Calu3 (cell line): ENCODE measurements around the gene LHFPL3. TPM values are rescaled to one million over a fixed set of nuclear protein-coding genes. Genes with fewer than 3 reads are reported as not detected.

Experiments
- BruUV-seq: library from RNA; stranded (reverse); fragments of 400-500 nt; replicated peaks from 2 replicates; lab custom pipeline; 2021; lab: Mats Ljungman, UMichigan
- CTCF ChIA-PET: fragments of 300-600 bp; sonication (Branson Sonifier 250); formaldehyde crosslinking; loops from one replicate; lab custom pipeline; 2022; ENCODE audit warnings: antibody characterized with exemption; lab: Charles Lee
- DNase-seq: peaks from one replicate; pipeline ENCODE4 v3.0.0; 2022
- H3K27ac Mint-ChIP-seq: one replicate; pipeline ENCODE4 v1.8.0; 2022; ENCODE audit warnings: mixed read lengths; ENCODE audit not compliant: unreplicated experiment
- H3K27me3 Mint-ChIP-seq: one replicate; pipeline ENCODE4 v1.8.0; 2022; ENCODE audit warnings: mixed read lengths; ENCODE audit not compliant: unreplicated experiment
- H3K36me3 Mint-ChIP-seq: one replicate; pipeline ENCODE4 v1.8.0; 2022; ENCODE audit warnings: mild to moderate bottlenecking, moderate library complexity, mixed read lengths; ENCODE audit not compliant: insufficient read depth, unreplicated experiment
- H3K4me1 Mint-ChIP-seq: one replicate; pipeline ENCODE4 v1.8.0; 2022; ENCODE audit warnings: mild to moderate bottlenecking, low read depth, mixed read lengths; ENCODE audit not compliant: unreplicated experiment
- H3K4me3 Mint-ChIP-seq: one replicate; pipeline ENCODE4 v1.8.0; 2022; ENCODE audit warnings: mild to moderate bottlenecking, low read depth, moderate library complexity, mixed read lengths; ENCODE audit not compliant: unreplicated experiment
- H3K9me3 Mint-ChIP-seq: one replicate; pipeline ENCODE4 v1.8.0; 2022; ENCODE audit warnings: low read depth, mixed read lengths; ENCODE audit not compliant: unreplicated experiment
- CTCF ChIP-seq: fragments of 200-600 bp; IDR thresholded peaks from one replicate; pipeline ENCODE4 v1.8.0; 2022; ENCODE audit warnings: antibody characterized with exemption; ENCODE audit not compliant: unreplicated experiment
- intact Hi-C: fragments of 100-400 bp; cut with micrococcal nuclease; formaldehyde crosslinking; loops from one replicate; pipeline ENCODE4 v1.10.0; 2022; ENCODE audit not compliant: unreplicated experiment
- total RNA-seq: library from RNA; stranded (reverse); gene quantifications from 2 replicates; pipeline ENCODE4 v1.2.3, GENCODE V29; 2022

LHFPL3 gene
- total RNA-seq, 1 experiment from 2014 or later = not detected

DNA sequence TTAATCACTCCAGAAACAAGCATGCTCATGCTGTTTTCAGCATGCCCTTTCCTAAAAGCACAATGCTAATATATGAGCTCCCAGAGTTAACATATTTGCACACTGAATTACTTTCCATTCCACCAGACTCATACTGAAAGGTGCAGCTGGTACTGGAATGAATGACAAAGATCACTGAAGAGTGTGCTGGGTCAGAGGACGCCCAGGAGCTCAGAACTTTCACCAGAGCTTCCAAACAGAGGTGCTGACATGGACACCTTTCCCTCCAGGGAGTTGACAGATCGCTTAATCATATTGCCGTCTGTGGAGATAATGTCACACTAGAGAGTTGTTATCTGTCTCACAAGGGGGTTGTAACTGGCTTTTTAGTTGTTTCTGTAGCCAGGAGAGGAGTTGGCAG is 292.9 kb downstream of the LHFPL3 start:
- Mint-ChIP-seq H3K9me3 (no peaks in the 10 kb centered on the region), H3K27me3 (peaks cover 27% of the 10 kb centered on the region), H3K4me3 (no peak overlapping the region), H3K27ac (no peak overlapping the region), H3K36me3 (no peaks in the 10 kb centered on the region), H3K4me1 (no peaks in the 10 kb centered on the region)
- TF ChIP-seq CTCF = no peak
- no TSS peak for BruUV-seq
- intact Hi-C loops = no loop called here
- CTCF ChIA-PET = no interaction called here
- DNase-seq = no peak

- no peak for TF ChIP-seq CTCF
- CTCF ChIA-PET = no interaction called here
- intact Hi-C loops = no loop called here
- no peak overlapping the region for H3K27ac Mint-ChIP-seq
- BruUV-seq = no TSS peak
- H3K4me3 Mint-ChIP-seq = no peak overlapping the region
- H3K9me3 Mint-ChIP-seq = no peaks in the 10 kb centered on the region
- no peaks in the 10 kb centered on the region for H3K4me1 Mint-ChIP-seq
- peaks cover 36% of the 10 kb centered on the region for H3K27me3 Mint-ChIP-seq
- no peak for DNase-seq
- H3K36me3 Mint-ChIP-seq = no peaks in the 10 kb centered on the region
These were observed 297.6 kb downstream of the LHFPL3 start for GRCh38 chr7:104625956-104626355.

- Mint-ChIP-seq H3K4me3 (no peak overlapping the region), H3K27ac (no peak overlapping the region), H3K9me3 (no peaks in the 10 kb centered on the region), H3K4me1 (no peaks in the 10 kb centered on the region), H3K36me3 (no peaks in the 10 kb centered on the region), H3K27me3 (peaks cover 33% of the 10 kb centered on the region)
- TF ChIP-seq CTCF = no peak
- DNase-seq = peak; percentile 13
- CTCF ChIA-PET = interaction anchor here (0.6 kb wide), 1 partner anchor 692 kb away, joined by 3 read pairs; no protein-coding TSS in a partner anchor
- intact Hi-C loops = no loop called here
- BruUV-seq = no TSS peak
These were observed 299.1 kb downstream of the LHFPL3 start for GRCh38 chr7:104627516-104627915.

DNA sequence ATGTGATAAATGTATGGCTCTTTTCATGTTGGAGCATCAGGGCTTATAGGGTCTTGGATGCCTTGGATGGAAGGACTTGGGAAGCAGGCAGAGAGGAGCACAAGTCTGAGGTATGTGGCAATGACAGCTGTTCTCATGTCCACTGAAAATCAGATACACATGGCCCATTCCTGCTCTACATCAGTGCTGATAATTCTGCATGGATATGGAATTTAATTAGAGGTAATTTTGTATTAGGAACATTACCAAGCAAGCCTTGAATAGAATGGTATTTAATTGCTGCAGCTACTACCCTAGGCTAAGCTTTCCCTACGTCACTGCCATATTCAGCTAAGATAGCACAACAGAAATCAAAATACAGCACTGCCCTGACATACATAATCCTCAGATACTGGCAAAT is 299.6 kb downstream of the LHFPL3 start:
- BruUV-seq = no TSS peak
- no peak overlapping the region for H3K4me3 Mint-ChIP-seq
- H3K4me1 Mint-ChIP-seq = no peaks in the 10 kb centered on the region
- peaks cover 28% of the 10 kb centered on the region for H3K27me3 Mint-ChIP-seq
- H3K27ac Mint-ChIP-seq = no peak overlapping the region
- DNase-seq = no peak
- intact Hi-C loops = no loop called here
- H3K36me3 Mint-ChIP-seq = no peaks in the 10 kb centered on the region
- TF ChIP-seq CTCF = no peak
- H3K9me3 Mint-ChIP-seq = no peaks in the 10 kb centered on the region
- CTCF ChIA-PET = no interaction called here
